ENCODE measurements around the gene NDRG2. TPM values are rescaled to one million over a fixed set of nuclear protein-coding genes. Genes with fewer than 3 reads are reported as not detected.

The NDRG2 gene
- total RNA-seq, 4 donors from 2014 or later: 125 to 293 (median 215) TPM

DNA sequence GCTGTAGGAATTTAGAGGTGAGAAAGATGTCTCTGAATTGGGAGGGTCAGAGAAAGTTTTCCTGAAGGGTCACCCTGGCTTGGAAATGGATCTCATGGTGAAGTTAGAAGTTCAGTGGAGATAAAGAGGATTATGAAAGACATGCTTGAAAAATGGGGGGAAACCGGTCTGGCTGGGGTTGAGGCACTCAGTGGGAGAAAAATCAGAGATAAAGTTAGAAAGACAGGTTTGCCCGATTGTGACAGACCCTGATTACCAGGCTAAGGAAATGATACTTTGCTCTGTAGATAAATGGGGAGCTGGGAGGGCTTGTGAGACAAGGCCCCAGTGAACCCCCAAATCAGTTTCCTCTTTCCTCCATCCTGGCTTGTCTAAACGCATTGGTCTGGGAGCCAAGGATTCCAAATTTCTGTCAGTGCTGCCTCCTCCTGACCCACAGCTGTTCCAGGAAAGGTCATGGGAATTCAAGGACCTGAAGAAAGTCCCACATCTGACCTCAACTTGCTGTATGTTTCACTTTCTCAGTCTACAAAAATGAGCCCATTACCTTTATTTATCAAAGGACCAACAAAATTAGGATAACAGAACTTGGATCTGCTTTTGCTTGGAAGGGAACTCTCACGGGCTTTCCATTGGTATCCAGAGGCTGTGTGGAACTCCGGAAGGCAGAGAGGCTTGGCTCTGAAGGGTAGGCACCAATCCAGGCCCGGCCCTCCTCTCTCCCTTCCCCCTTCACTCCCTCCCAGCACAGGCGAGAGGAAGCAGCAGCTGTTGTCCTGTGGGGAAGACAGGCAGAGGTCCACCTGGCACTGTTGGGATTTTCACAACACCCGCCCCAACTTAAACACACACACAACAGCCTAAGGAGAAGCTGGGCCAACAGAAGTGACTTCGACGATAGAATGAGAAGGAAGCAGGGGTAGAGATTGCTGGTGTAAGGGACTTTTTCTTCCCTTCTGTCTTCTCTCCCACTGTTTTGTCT lies 13.9 kb upstream of the NDRG2 start:
- TF ChIP-seq, protein P1, sequence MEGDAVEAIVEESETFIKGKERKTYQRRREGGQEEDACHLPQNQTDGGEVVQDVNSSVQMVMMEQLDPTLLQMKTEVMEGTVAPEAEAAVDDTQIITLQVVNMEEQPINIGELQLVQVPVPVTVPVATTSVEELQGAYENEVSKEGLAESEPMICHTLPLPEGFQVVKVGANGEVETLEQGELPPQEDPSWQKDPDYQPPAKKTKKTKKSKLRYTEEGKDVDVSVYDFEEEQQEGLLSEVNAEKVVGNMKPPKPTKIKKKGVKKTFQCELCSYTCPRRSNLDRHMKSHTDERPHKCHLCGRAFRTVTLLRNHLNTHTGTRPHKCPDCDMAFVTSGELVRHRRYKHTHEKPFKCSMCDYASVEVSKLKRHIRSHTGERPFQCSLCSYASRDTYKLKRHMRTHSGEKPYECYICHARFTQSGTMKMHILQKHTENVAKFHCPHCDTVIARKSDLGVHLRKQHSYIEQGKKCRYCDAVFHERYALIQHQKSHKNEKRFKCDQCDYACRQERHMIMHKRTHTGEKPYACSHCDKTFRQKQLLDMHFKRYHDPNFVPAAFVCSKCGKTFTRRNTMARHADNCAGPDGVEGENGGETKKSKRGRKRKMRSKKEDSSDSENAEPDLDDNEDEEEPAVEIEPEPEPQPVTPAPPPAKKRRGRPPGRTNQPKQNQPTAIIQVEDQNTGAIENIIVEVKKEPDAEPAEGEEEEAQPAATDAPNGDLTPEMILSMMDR (IDR thresholded peaks at IDR 0.05; ENCODE audit: low read depth): no peak

DNA sequence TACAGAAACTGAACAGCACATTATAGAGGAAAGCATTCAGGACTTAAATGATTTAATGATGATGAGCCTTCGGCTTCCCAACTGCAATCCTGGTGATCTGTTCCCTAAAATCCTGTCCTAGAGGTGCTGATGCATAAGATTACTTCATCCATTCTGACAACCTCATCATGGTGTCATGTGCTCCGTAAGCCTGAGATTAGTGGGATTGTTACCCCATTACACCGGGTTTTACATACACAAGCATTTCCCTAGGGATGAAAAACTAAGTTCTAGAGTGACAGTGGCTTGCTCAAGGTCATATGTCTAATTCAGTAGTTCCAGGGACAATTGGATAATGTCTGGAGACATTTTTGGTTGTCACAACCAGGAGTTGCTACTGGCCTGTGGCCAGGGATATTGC lies 12.3 kb upstream of the NDRG2 start:
- TF ChIP-seq, protein P1 (IDR thresholded peaks at IDR 0.05; ENCODE audit: low read depth): no peak

DNA sequence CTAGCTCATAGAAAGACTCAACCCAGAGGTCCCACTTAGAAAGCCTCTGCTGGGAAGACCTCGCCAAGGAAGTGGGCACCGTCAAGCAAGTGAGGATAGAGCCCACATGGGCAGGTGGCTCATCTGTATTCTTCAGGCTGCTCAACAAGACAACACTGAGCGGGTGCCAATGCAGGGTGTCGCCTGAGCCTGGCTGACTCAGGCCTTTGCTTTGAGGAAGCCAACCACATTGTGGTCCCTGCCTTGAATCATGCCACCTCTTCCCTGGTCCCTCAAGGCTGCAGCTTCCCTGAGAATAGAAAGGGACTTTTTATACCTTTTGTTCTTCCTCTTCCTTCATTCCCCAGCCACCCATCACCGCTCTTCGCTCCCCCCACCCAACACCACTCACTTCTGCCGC lies 11.9 kb upstream of the NDRG2 start:
- TF ChIP-seq, protein P1 (IDR thresholded peaks at IDR 0.05; ENCODE audit: low read depth): no peak

DNA sequence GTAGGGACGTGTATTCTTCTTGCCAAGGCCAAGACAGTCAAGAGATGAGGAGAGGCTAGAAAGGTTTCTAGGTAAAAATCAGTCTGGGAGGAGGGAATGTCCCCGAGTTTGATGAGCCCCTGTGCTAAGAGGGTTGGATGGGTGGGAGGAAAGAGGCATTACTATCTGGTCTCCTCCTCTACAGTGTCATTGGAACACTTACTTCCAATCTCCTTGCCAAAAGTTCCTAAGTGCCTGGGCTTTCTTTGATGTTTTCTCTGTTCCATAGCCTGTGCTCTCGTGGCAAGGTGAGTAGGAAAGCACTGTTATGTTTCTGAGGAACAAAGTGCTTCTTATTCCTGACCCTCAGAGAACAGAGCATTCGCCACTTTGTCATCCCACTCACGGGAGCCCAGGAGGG lies 9.8 kb upstream of the NDRG2 start, which contains the start of gene RNASE13:
Gene RNASE13, minus strand, starts transcription at position 101 of the 400 bp plus-strand sequence. CDS start 519 bp downstream, outside the sequence.
- TF ChIP-seq, protein P1 (IDR thresholded peaks at IDR 0.05; ENCODE audit: low read depth): no peak

DNA sequence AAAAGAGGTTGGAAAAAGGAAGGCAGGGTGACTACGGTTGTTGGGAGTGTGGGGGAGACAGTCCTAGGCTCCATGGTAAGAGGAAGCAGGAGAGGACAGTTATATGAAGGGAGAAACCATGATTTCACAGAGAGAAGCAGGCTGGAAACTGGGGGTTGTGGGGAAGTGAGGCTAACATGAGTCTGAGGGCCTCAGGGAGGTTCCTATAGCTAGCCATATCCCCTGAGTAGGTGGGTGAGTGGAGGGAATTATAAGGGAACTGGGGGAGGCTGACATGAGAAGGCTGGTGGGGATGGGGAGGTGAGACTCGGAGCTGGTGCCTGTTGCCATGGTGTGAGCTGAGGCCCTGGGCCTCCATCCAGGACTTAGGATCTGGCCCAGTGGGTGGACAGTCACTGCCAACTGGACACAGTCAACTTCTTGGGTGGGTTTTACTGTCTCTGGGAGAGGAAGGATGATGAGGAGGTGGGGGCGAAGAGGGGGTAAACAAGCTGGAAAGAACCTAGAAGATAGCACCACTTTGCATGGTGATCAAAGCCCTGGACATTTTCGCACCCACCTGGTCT lies 8.4 kb upstream of the NDRG2 start:
- TF ChIP-seq, protein P1 (IDR thresholded peaks at IDR 0.05; ENCODE audit: low read depth): no peak

- TF ChIP-seq, protein P1 (IDR thresholded peaks at IDR 0.05; ENCODE audit: low read depth): no peak
Observed at GRCh38 chr14:21032326-21033132, 7.7 kb upstream of the NDRG2 start.
